SK-N-SH (cell line): ENCODE data around the gene ABCA1. TPM values are rescaled to one million over a fixed set of nuclear protein-coding genes. Genes with fewer than 3 reads are reported as not detected.

Source experiments
- CTCF ChIA-PET: fragments of 300-600, 350-600 bp; formaldehyde crosslinking; extraction: SDS; loops from one replicate; lab custom pipeline; 2021; lab: Yijun Ruan, JAX
- POLR2A ChIA-PET: fragments of 350-600 bp; sonication (Branson Sonifier 250); formaldehyde crosslinking; extraction: SDS; loops from one replicate; lab custom pipeline; 2020; ENCODE audit warnings: antibody characterized with exemption, inconsistent platforms; lab: Yijun Ruan, JAX
- DNase-seq: peaks from one replicate; pipeline ENCODE4 v3.0.0; 2012
- H2AFZ ChIP-seq: fragments of 200-600 bp; sonication (generic); 2 replicates; pipeline ENCODE4 v1.8.1; 2016; ENCODE audit warnings: antibody characterized with exemption, mild to moderate bottlenecking, low read depth
- H3F3A ChIP-seq: fragments of 200-600 bp; sonication (generic); replicated peaks from 2 replicates; pipeline ENCODE3; 2016; ENCODE audit warnings: antibody characterized with exemption, mild to moderate bottlenecking; ENCODE audit not compliant: insufficient read depth
- H3K27ac ChIP-seq, 2 experiments: fragments of 200-500 bp in 1 of 2; fragments of 200-600 bp in 1 of 2; sonication (Bioruptor generic) in 1 of 2; sonication (generic), shearing (Covaris generic) in 1 of 2; 2 replicates each; pipeline versions ENCODE4 v1.5.1 to v1.6.1; 2014 to 2016; ENCODE audit warnings: low read depth in 2 of 2, inconsistent platforms in 1 of 2, low read length in 1 of 2, mild to moderate bottlenecking in 1 of 2, mixed read lengths in 1 of 2
- H3K27me3 ChIP-seq: fragments of 200-600 bp; sonication (generic), shearing (Covaris generic); 2 replicates; pipeline ENCODE4 v1.6.1; 2016; ENCODE audit warnings: mixed run types; ENCODE audit not compliant: insufficient read depth
- H3K36me3 ChIP-seq, 2 experiments: fragments of 200-500 bp in 1 of 2; fragments of 200-600 bp in 1 of 2; sonication (Bioruptor generic) in 1 of 2; sonication (generic) in 1 of 2; replicated peaks in 1 of 2; 2 replicates each; pipeline versions ENCODE3 to v1.5.1; 2014 to 2016; ENCODE audit warnings: low read length in 1 of 2, mild to moderate bottlenecking in 1 of 2; ENCODE audit not compliant: insufficient read depth in 2 of 2, control insufficient read depth in 1 of 2
- H3K4me1 ChIP-seq, 2 experiments: fragments of 200-500 bp in 1 of 2; fragments of 200-600 bp in 1 of 2; sonication (Bioruptor generic) in 1 of 2; sonication (generic), shearing (Covaris generic) in 1 of 2; 2 replicates each; pipeline versions ENCODE4 v1.5.1 to v1.6.1; 2014 to 2016; ENCODE audit warnings: low read depth in 1 of 2, low read length in 1 of 2, mixed run types in 1 of 2; ENCODE audit not compliant: insufficient read depth in 2 of 2, control insufficient read depth in 1 of 2
- H3K4me2 ChIP-seq: fragments of 200-600 bp; sonication (generic), shearing (Covaris generic); 2 replicates; pipeline ENCODE4 v1.6.1; 2017; ENCODE audit warnings: mixed run types
- H3K4me3 ChIP-seq, 2 experiments: fragments of 200-500 bp in 1 of 2; fragments of 200-600 bp in 1 of 2; sonication (Bioruptor generic) in 1 of 2; sonication (generic), shearing (Covaris generic) in 1 of 2; 2 replicates each; pipeline versions ENCODE4 v1.5.1 to v1.8.1; 2014 to 2016; ENCODE audit warnings: low read depth in 2 of 2, inconsistent platforms in 1 of 2, low read length in 1 of 2, mild to moderate bottlenecking in 1 of 2, mixed read lengths in 1 of 2, moderate library complexity in 1 of 2
- H3K79me2 ChIP-seq: fragments of 200-600 bp; sonication (generic); 2 replicates; pipeline ENCODE4 v1.8.1; 2017; ENCODE audit warnings: mild to moderate bottlenecking; ENCODE audit not compliant: insufficient read depth
- H3K9ac ChIP-seq: fragments of 200-600 bp; sonication (generic); 2 replicates; pipeline ENCODE4 v1.6.1; 2017; ENCODE audit warnings: mixed run types
- H3K9me2 ChIP-seq: fragments of 200-600 bp; sonication (generic); 2 replicates; pipeline ENCODE4 v1.6.1; 2017; ENCODE audit warnings: mixed run types
- H3K9me3 ChIP-seq: fragments of 200-600 bp; sonication (generic); 2 replicates; pipeline ENCODE4 v1.6.1; 2017; ENCODE audit warnings: mixed run types, mild to moderate bottlenecking, moderate library complexity
- H4K20me1 ChIP-seq: fragments of 200-600 bp; sonication (generic); 2 replicates; pipeline ENCODE4 v1.6.1; 2017; ENCODE audit warnings: mild to moderate bottlenecking, mixed run types; ENCODE audit not compliant: insufficient read depth
- EP300 ChIP-seq, 2 experiments: IDR thresholded peaks; 2 replicates each; pipeline versions ENCODE4 v1.4.0 to v1.6.1; 2012; ENCODE audit warnings: borderline replicate concordance in 1 of 2, low read depth in 1 of 2, low read length in 1 of 2
- EZH2phosphoT487 ChIP-seq: fragments of 200-600 bp; sonication (generic); IDR thresholded peaks from 2 replicates; pipeline ENCODE4 v1.6.1; 2017; ENCODE audit warnings: low read depth, mixed run types, mild to moderate bottlenecking, antibody characterized with exemption, moderate library complexity, borderline replicate concordance
- FOSL2 ChIP-seq: IDR thresholded peaks from 2 replicates; pipeline ENCODE4 v1.4.0; 2012; ENCODE audit warnings: low read depth, mild to moderate bottlenecking, moderate library complexity, borderline replicate concordance
- GABPA ChIP-seq: IDR thresholded peaks from 2 replicates; pipeline ENCODE4 v1.4.0; 2012; ENCODE audit warnings: low read depth, mild to moderate bottlenecking
- GATA2 ChIP-seq: sonication (generic); formaldehyde crosslinking; IDR thresholded peaks from 2 replicates; pipeline ENCODE4 v1.5.0; 2020; ENCODE audit warnings: mild to moderate bottlenecking, missing genetic modification reagents
- JUND ChIP-seq: IDR thresholded peaks from 2 replicates; pipeline ENCODE4 v1.4.0; 2012
- MXI1 ChIP-seq: IDR thresholded peaks from 2 replicates; pipeline ENCODE4 v1.6.1; 2012; ENCODE audit warnings: mild to moderate bottlenecking, low read depth, low read length, improper control_type of control experiment
- NRF1 ChIP-seq: IDR thresholded peaks from 2 replicates; pipeline ENCODE4 v1.6.1; 2012; ENCODE audit warnings: low read depth, mild to moderate bottlenecking, low read length
- POLR2AphosphoS5 ChIP-seq: IDR thresholded peaks from 2 replicates; pipeline ENCODE4 v1.6.1; 2012; ENCODE audit warnings: low read depth, low read length
- RAD21 ChIP-seq: IDR thresholded peaks from 2 replicates; pipeline ENCODE4 v1.6.1; 2012; ENCODE audit warnings: mild to moderate bottlenecking, low read length
- SIN3A ChIP-seq: IDR thresholded peaks from 2 replicates; pipeline ENCODE4 v1.6.1; 2012; ENCODE audit warnings: low read depth, mild to moderate bottlenecking, low read length, moderate library complexity, borderline replicate concordance
- SMC3 ChIP-seq: IDR thresholded peaks from 2 replicates; pipeline ENCODE4 v1.6.1; 2012; ENCODE audit warnings: low read depth, low read length, improper control_type of control experiment
- TAF1 ChIP-seq: IDR thresholded peaks from 2 replicates; pipeline ENCODE4 v1.6.1; 2012; ENCODE audit warnings: low read depth, mild to moderate bottlenecking, low read length, moderate library complexity, borderline replicate concordance
- TEAD4 ChIP-seq: IDR thresholded peaks from 2 replicates; pipeline ENCODE4 v1.4.0; 2012; ENCODE audit warnings: mild to moderate bottlenecking, borderline replicate concordance; ENCODE audit not compliant: insufficient read depth
- YY1 ChIP-seq: IDR thresholded peaks from 2 replicates; pipeline ENCODE4 v1.4.0; 2012; ENCODE audit warnings: low read depth, mild to moderate bottlenecking
- ZBTB33 ChIP-seq: IDR thresholded peaks from 2 replicates; pipeline ENCODE4 v1.4.0; 2012; ENCODE audit warnings: low read depth, borderline replicate concordance
- WGBS: methylation state at CpG from one replicate; pipeline ENCODE4 v1.1.6; 2017; ENCODE audit warnings: low lambda C conversion rate; 5-methylcytosine and 5-hydroxymethylcytosine counted together
- polyA plus RNA-seq, 3 experiments: library from polyadenylated mRNA; depleted of rRNA; stranded (reverse); fragments of >200 nt; gene quantifications; 2 replicates each; pipeline ENCODE4 v1.2.3, GENCODE V29; 2012

Gene ABCA1
- polyA plus RNA-seq, 1 of the 3 experiments (the other 2 are of a cell fraction) = 5.3 TPM

- DNase-seq = no peak
- no peak overlapping the region for H3K9ac ChIP-seq
- H3K4me2 ChIP-seq = no peak overlapping the region
- no peak overlapping the region for H3K27ac ChIP-seq
- POLR2A ChIA-PET = interaction anchor here (0.6 kb wide), 1 partner anchor 79 kb away, joined by 3 read pairs; no protein-coding TSS in a partner anchor
- 88% methylated on average over 4 of the region's 4 CpGs for WGBS
- peaks cover 11% of the 10 kb centered on the region for H3F3A ChIP-seq
- TF ChIP-seq GABPA (no peak), SIN3A (no peak), YY1 (no peak), NRF1 (no peak), TEAD4 (no peak), JUND (no peak), ZBTB33 (no peak), SMC3 (no peak)
- H3K9me3 ChIP-seq = no peaks in the 10 kb centered on the region
- H4K20me1 ChIP-seq = no peaks in the 10 kb centered on the region
- H3K4me1 ChIP-seq = peaks cover 3 to 6% of the 10 kb centered on the region in 2 experiments; a peak in 2 of 4 replicates
- H3K27me3 ChIP-seq = no peaks in the 10 kb centered on the region
- H2AFZ ChIP-seq = no peak overlapping the region
- H3K9me2 ChIP-seq = no peaks in the 10 kb centered on the region
- CTCF ChIA-PET = interaction anchor here (0.6 to 1.0 kb wide), 2 partner anchors 67 to 185 kb away, joined by 3 read pairs; no protein-coding TSS in a partner anchor
- no peak overlapping the region for H3K4me3 ChIP-seq
- H3K36me3 ChIP-seq = no peaks in the 10 kb centered on the region
- H3K79me2 ChIP-seq = no peaks in the 10 kb centered on the region
These were observed 3.3 kb upstream of the ABCA1 start for GRCh38 chr9:104931256-104931655.

GRCh38 chr9:104927216-104927911, 591 bp downstream of the ABCA1 start:
- H3K79me2 ChIP-seq = peaks cover 6% of the 10 kb centered on the region; the same call in 1 of the 2 replicates
- POLR2A ChIA-PET = interaction anchor here (0.6 kb wide), 1 partner anchor 40 kb away, joined by 3 read pairs; no protein-coding TSS in a partner anchor

More at GRCh38 chr9:104927216-104927911, 591 bp downstream of the ABCA1 start:
- Histone ChIP-seq H2AFZ (peak overlapping the region; percentile 89), H3K27me3 (no peaks in the 10 kb centered on the region), H3K4me2 (peak overlapping the region; percentile 91), H3K9me3 (no peaks in the 10 kb centered on the region), H3K9ac (peak overlapping the region; percentile 73), H3K9me2 (no peaks in the 10 kb centered on the region), H4K20me1 (no peaks in the 10 kb centered on the region), H3F3A (no peaks in the 10 kb centered on the region), H3K36me3 (no peaks in the 10 kb centered on the region), H3K27ac (peak overlapping the region in 1 of 2 experiments; percentile 51; a peak in 2 of 4 replicates), H3K4me3 (peak overlapping the region; percentile 60 to 85), H3K4me1 (peaks cover 3 to 4% of the 10 kb centered on the region in 2 experiments; a peak in 2 of 4 replicates)
- WGBS = 11% methylated on average over 25 of the region's 44 CpGs
- peak; percentile 66 for DNase-seq
- CTCF ChIA-PET = interaction anchor here (0.7 to 1.9 kb wide), 9 partner anchors 12 to 218 kb away, joined by 3 to 9 read pairs (median 3); no protein-coding TSS in a partner anchor
- no peak for TF ChIP-seq EP300 (IDR thresholded peaks at IDR 0.05; ENCODE audit: borderline replicate concordance in 1 of 2, low read depth in 1 of 2, low read length in 1 of 2)
- no peak for TF ChIP-seq TAF1
- TF ChIP-seq MXI1 = no peak
- no peak for TF ChIP-seq EZH2phosphoT487
- TF ChIP-seq GABPA = no peak
- no peak for TF ChIP-seq SMC3
- TF ChIP-seq FOSL2 = no peak
- no peak for TF ChIP-seq GATA2
- TF ChIP-seq POLR2AphosphoS5 = no peak
- no peak for TF ChIP-seq SIN3A
- TF ChIP-seq RAD21 = no peak
